OCI-LY7 (cell line): ENCODE results near the gene AIFM2. TPM values are rescaled to one million over a fixed set of nuclear protein-coding genes. Genes with fewer than 3 reads are reported as not detected.
A peak's percentile ranks its signal among the peaks of the same experiment; 100 is the strongest.

Experiments
- BruUV-seq: library from RNA; stranded (reverse); fragments of 400-500 nt; replicated peaks from 2 replicates; lab custom pipeline; 2021; lab: Mats Ljungman, UMichigan
- CTCF ChIA-PET: fragments of 300-600 bp; sonication (Branson Sonifier 250); formaldehyde crosslinking; loops from one replicate; lab custom pipeline; 2022; ENCODE audit warnings: antibody characterized with exemption; ENCODE audit not compliant: unreplicated experiment; lab: Charles Lee
- POLR2A ChIA-PET: fragments of 300-600 bp; sonication (Branson Sonifier 250); formaldehyde crosslinking; loops from one replicate; lab custom pipeline; 2022; ENCODE audit warnings: antibody characterized with exemption; lab: Charles Lee
- DNase-seq: peaks from one replicate; pipeline ENCODE4 v3.0.0-alpha.2; 2015; ENCODE audit warnings: low spot score
- H2AFZ ChIP-seq: fragments of 200-600 bp; sonication (generic), shearing (Covaris generic); 2 replicates; pipeline ENCODE4 v1.6.1; 2014; ENCODE audit warnings: mild to moderate bottlenecking, antibody characterized with exemption, low read length, moderate library complexity
- H3K27ac ChIP-seq: fragments of 200-600 bp; sonication (generic); 2 replicates; pipeline ENCODE4 v1.5.1; 2014; ENCODE audit warnings: mixed run types, low read depth, mild to moderate bottlenecking, moderate library complexity, low read length, inconsistent platforms; ENCODE audit not compliant: poor library complexity, severe bottlenecking
- H3K36me3 ChIP-seq: fragments of 200-600 bp; sonication (generic); 2 replicates; pipeline ENCODE4 v1.6.1; 2014; ENCODE audit warnings: mild to moderate bottlenecking, antibody characterized with exemption, low read length, moderate library complexity, mixed read lengths; ENCODE audit not compliant: insufficient read depth
- H3K4me1 ChIP-seq: fragments of 200-600 bp; sonication (generic); 2 replicates; pipeline ENCODE4 v1.5.1; 2014; ENCODE audit warnings: mild to moderate bottlenecking, low read length; ENCODE audit not compliant: insufficient read depth, poor library complexity, severe bottlenecking
- H3K4me2 ChIP-seq: fragments of 200-600 bp; sonication (generic); 2 replicates; pipeline ENCODE4 v1.6.1; 2014; ENCODE audit warnings: mild to moderate bottlenecking, low read length
- H3K4me3 ChIP-seq: fragments of 200-600 bp; sonication (generic); 2 replicates; pipeline ENCODE4 v1.5.1; 2014; ENCODE audit warnings: mild to moderate bottlenecking, low read depth, low read length; ENCODE audit not compliant: poor library complexity, severe bottlenecking
- H3K79me2 ChIP-seq: fragments of 200-600 bp; sonication (generic); 2 replicates; pipeline ENCODE4 v1.6.1; 2016; ENCODE audit warnings: low read depth, mild to moderate bottlenecking, low read length, moderate library complexity, mixed read lengths; ENCODE audit not compliant: insufficient read depth
- H3K9me2 ChIP-seq: fragments of 200-600 bp; sonication (generic); 2 replicates; pipeline ENCODE4 v1.6.1; 2016; ENCODE audit warnings: mild to moderate bottlenecking, low read length, mixed read lengths; ENCODE audit not compliant: insufficient read depth
- H3K9me3 ChIP-seq: fragments of 200-600 bp; sonication (generic); 2 replicates; pipeline ENCODE4 v1.6.1; 2014; ENCODE audit warnings: mild to moderate bottlenecking, mixed run types, low read length, mixed read lengths
- H4K20me1 ChIP-seq: fragments of 200-600 bp; sonication (generic); 2 replicates; pipeline ENCODE4 v1.6.1; 2014; ENCODE audit warnings: mild to moderate bottlenecking, antibody characterized with exemption, low read length, moderate library complexity, mixed read lengths; ENCODE audit not compliant: insufficient read depth
- CTCF ChIP-seq: fragments of 200-600 bp; sonication (generic); conservative IDR thresholded peaks from 2 replicates; pipeline ENCODE4 v1.5.1; 2014; ENCODE audit warnings: mild to moderate bottlenecking, antibody characterized with exemption, low read length, moderate library complexity, mixed read lengths
- EZH2phosphoT487 ChIP-seq: fragments of 200-600 bp; sonication (generic); IDR thresholded peaks from 2 replicates; pipeline ENCODE4 v1.6.1; 2018; ENCODE audit warnings: low read depth, borderline replicate concordance, mild to moderate bottlenecking, mixed run types, antibody characterized with exemption, low read length, moderate library complexity, mixed read lengths
- intact Hi-C: fragments of 100-400 bp; cut with micrococcal nuclease; formaldehyde crosslinking; loops from one replicate; pipeline ENCODE4 v1.10.0; 2022; ENCODE audit not compliant: unreplicated experiment
- total RNA-seq, 2 experiments: library from RNA; depleted of rRNA in 1 of 2; stranded (reverse); fragments of >200 nt in 1 of 2; shearing (Covaris generic) in 1 of 2; gene quantifications; 2 replicates each; pipeline ENCODE4 v1.2.3, GENCODE V29; 2014 to 2022

The AIFM2 gene
- total RNA-seq, 2 experiments from 2014 or later: 1.7 to 2.6 TPM

DNA sequence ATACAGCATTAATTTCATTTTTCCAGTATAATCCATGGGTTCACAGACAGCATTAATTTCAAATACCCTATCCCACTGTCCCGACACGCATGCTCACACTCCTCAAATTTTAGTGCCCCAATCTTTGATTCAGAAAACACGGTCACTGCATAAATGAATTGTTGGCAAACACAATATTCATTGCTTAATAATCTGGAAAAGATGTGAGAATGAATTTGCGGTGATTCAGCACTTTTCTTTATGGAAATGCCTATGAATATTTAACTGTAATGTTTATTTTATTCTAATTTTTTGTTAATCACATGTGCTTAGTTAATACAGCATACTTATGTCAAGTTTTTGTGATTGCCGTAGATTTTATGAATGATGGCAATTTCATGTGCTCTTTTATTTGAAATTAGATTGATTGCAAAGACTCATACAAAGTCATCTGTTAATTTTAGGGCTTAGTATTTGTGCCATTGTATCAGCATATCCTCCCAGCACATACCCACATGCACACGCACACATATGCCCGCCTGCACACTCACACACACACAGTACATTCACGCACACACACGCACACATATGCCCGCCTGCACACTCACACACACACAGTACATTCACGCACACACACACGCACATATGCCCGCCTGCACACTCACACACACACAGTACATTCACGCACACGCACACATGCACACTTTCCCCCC lies 44.9 kb downstream of the AIFM2 start:
- BruUV-seq: no TSS peak
- CTCF ChIA-PET: no interaction called here

GRCh38 chr10:70085975-70086613 lies 46.5 kb downstream of the AIFM2 start:
- intact Hi-C loops: no loop called here
- no TSS peak for BruUV-seq
- ChIA-PET POLR2A (no interaction called here), CTCF (no interaction called here)
- H3K9me3 ChIP-seq: no peaks in the 10 kb centered on the region
- H3K4me2 ChIP-seq: no peak overlapping the region
- H3K36me3 ChIP-seq: no peaks in the 10 kb centered on the region
- no peak overlapping the region for H3K27ac ChIP-seq
- no peak overlapping the region for H3K4me3 ChIP-seq
- no peak for DNase-seq
- TF ChIP-seq CTCF (no peak), EZH2phosphoT487 (no peak)
- no peak overlapping the region for H2AFZ ChIP-seq
- no peaks in the 10 kb centered on the region for H3K9me2 ChIP-seq
- no peaks in the 10 kb centered on the region for H3K79me2 ChIP-seq
- H4K20me1 ChIP-seq: no peaks in the 10 kb centered on the region
- no peaks in the 10 kb centered on the region for H3K4me1 ChIP-seq

More for the DNA sequence above, 44.9 kb downstream of the AIFM2 start:
- Histone ChIP-seq H3K9me3 (no peaks in the 10 kb centered on the region), H4K20me1 (no peaks in the 10 kb centered on the region), H3K27ac (no peak overlapping the region), H3K4me3 (no peak overlapping the region), H2AFZ (no peak overlapping the region), H3K4me2 (no peak overlapping the region), H3K9me2 (no peaks in the 10 kb centered on the region), H3K36me3 (no peaks in the 10 kb centered on the region), H3K79me2 (no peaks in the 10 kb centered on the region), H3K4me1 (no peaks in the 10 kb centered on the region)
- intact Hi-C loops: no loop called here
- TF ChIP-seq CTCF (no peak), EZH2phosphoT487 (no peak)
- no peak for DNase-seq
- POLR2A ChIA-PET: no interaction called here

GRCh38 chr10:70084189-70084588 lies 48.4 kb downstream of the AIFM2 start:
- CTCF ChIA-PET: no interaction called here
- POLR2A ChIA-PET: no interaction called here
- intact Hi-C loops: no loop called here

More at GRCh38 chr10:70084189-70084588, 48.4 kb downstream of the AIFM2 start:
- no peak overlapping the region for H3K4me2 ChIP-seq
- H3K79me2 ChIP-seq: no peaks in the 10 kb centered on the region
- no peaks in the 10 kb centered on the region for H4K20me1 ChIP-seq
- no peak overlapping the region for H2AFZ ChIP-seq
- H3K9me3 ChIP-seq: no peaks in the 10 kb centered on the region
- H3K9me2 ChIP-seq: no peaks in the 10 kb centered on the region
- H3K36me3 ChIP-seq: no peaks in the 10 kb centered on the region
- BruUV-seq: no TSS peak
- no peaks in the 10 kb centered on the region for H3K4me1 ChIP-seq
- H3K4me3 ChIP-seq: no peak overlapping the region
- no peak for TF ChIP-seq EZH2phosphoT487
- peak; percentile 45; the same call in 1 of the 2 replicates for TF ChIP-seq CTCF
- DNase-seq: peak; percentile 4
- H3K27ac ChIP-seq: no peak overlapping the region
